HL-60 (cell line): ENCODE data around the gene ASB3.
"Not testable (repeated sequence)": the region's sequence is repeated elsewhere in the genome, so short reads cannot be mapped to it uniquely, and the experiment has no call there.

Experiments used
- DNase-seq, 2 experiments: peaks; one replicate each; pipeline ENCODE4 v3.0.0-alpha.2; 2010 to 2020; ENCODE audit warnings: low read depth in 1 of 2, low spot score in 1 of 2
- H3K27ac ChIP-seq: fragments of 250-450 bp; sonication (Bioruptor Pico); replicated peaks from 2 replicates; pipeline ENCODE4 v1.5.1; 2020; ENCODE audit warnings: mild to moderate bottlenecking, moderate library complexity
- H3K27me3 ChIP-seq: fragments of 250-450 bp; sonication (Bioruptor Pico); 2 replicates; pipeline ENCODE4 v1.5.1; 2021; ENCODE audit warnings: mild to moderate bottlenecking, moderate library complexity; ENCODE audit not compliant: insufficient read depth, poor library complexity, severe bottlenecking
- H3K4me3 ChIP-seq: replicated peaks from 2 replicates; pipeline ENCODE4 v1.5.1; 2011; ENCODE audit warnings: mild to moderate bottlenecking, control low read depth, low read length; ENCODE audit not compliant: insufficient read depth
- GABPA ChIP-seq: IDR thresholded peaks from 2 replicates; pipeline ENCODE4 v1.6.1; 2012; ENCODE audit warnings: low read depth
- POLR2AphosphoS5 ChIP-seq: IDR thresholded peaks from 2 replicates; pipeline ENCODE4 v1.6.1; 2012; ENCODE audit warnings: low read depth
- SPI1 ChIP-seq: IDR thresholded peaks from 2 replicates; pipeline ENCODE4 v1.6.1; 2012; ENCODE audit warnings: low read depth, mild to moderate bottlenecking, borderline replicate concordance
- TF ChIP-seq, protein P1 (sequence below): IDR thresholded peaks from 2 replicates; pipeline ENCODE4 v1.6.1; 2012; ENCODE audit warnings: low read depth; ENCODE audit not compliant: insufficient replicate concordance
- TF ChIP-seq, protein P2 (sequence below): IDR thresholded peaks from one replicate; pipeline ENCODE4 v1.5.1; 2011; ENCODE audit warnings: low read length, control low read depth, inconsistent platforms; ENCODE audit not compliant: insufficient read depth

Gene ASB3

DNA sequence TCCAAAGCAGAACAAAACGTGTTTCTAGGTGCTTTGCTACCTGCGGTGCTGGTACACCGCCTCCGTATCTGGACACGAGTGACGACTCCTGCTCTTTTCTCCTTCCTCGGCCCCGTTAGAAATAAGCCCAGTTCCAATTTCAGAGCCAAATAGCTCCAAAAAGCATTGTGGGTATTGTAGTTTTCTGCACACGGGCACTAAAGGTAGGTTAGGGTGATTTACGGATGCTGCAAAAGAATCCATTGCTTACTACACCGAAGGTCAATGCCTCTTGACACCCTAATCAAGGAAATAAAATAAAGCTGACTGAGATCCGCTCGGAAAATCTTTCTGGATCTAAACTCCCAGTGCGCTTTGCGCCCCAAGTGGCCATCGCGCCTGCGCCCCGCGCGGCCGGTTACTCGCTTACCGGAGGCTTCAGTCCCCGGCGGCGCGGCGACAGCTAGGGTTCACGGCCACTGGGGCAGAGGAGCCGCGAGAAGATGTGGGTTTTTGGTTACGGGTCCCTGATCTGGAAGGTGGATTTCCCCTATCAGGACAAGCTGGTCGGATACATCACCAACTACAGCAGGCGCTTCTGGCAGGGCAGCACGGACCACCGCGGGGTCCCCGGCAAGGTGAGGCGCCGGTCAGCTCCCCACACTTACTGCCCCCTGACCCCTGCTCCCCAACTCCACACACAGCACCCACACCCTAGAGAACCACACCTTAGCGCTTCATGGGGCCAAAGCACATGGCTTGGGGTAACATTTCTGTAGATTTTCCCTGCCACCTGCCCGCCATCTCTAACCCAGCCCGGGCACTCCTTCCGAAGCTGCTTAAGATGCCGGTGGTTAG is 19.1 kb downstream of the ASB3 start, which contains the start of gene CHAC2:
Gene CHAC2, plus strand, starts transcription at position 400 of the 837 bp plus-strand sequence. Its CDS starts 83 bp downstream, at position 483.
- Histone ChIP-seq H3K4me3 (peak within 1 kb of the TSS; percentile 92), H3K27ac (peak within 1 kb of the TSS; percentile 84), H3K27me3 (no peaks in the 10 kb centered on the region)
- DNase-seq, result peak; percentile 63 to 86
- TF ChIP-seq, protein P1, sequence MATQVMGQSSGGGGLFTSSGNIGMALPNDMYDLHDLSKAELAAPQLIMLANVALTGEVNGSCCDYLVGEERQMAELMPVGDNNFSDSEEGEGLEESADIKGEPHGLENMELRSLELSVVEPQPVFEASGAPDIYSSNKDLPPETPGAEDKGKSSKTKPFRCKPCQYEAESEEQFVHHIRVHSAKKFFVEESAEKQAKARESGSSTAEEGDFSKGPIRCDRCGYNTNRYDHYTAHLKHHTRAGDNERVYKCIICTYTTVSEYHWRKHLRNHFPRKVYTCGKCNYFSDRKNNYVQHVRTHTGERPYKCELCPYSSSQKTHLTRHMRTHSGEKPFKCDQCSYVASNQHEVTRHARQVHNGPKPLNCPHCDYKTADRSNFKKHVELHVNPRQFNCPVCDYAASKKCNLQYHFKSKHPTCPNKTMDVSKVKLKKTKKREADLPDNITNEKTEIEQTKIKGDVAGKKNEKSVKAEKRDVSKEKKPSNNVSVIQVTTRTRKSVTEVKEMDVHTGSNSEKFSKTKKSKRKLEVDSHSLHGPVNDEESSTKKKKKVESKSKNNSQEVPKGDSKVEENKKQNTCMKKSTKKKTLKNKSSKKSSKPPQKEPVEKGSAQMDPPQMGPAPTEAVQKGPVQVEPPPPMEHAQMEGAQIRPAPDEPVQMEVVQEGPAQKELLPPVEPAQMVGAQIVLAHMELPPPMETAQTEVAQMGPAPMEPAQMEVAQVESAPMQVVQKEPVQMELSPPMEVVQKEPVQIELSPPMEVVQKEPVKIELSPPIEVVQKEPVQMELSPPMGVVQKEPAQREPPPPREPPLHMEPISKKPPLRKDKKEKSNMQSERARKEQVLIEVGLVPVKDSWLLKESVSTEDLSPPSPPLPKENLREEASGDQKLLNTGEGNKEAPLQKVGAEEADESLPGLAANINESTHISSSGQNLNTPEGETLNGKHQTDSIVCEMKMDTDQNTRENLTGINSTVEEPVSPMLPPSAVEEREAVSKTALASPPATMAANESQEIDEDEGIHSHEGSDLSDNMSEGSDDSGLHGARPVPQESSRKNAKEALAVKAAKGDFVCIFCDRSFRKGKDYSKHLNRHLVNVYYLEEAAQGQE, result no peak
- TF ChIP-seq GABPA (no peak), SPI1 (no peak), POLR2AphosphoS5 (peak; percentile 86)
- TF ChIP-seq, protein P2, sequence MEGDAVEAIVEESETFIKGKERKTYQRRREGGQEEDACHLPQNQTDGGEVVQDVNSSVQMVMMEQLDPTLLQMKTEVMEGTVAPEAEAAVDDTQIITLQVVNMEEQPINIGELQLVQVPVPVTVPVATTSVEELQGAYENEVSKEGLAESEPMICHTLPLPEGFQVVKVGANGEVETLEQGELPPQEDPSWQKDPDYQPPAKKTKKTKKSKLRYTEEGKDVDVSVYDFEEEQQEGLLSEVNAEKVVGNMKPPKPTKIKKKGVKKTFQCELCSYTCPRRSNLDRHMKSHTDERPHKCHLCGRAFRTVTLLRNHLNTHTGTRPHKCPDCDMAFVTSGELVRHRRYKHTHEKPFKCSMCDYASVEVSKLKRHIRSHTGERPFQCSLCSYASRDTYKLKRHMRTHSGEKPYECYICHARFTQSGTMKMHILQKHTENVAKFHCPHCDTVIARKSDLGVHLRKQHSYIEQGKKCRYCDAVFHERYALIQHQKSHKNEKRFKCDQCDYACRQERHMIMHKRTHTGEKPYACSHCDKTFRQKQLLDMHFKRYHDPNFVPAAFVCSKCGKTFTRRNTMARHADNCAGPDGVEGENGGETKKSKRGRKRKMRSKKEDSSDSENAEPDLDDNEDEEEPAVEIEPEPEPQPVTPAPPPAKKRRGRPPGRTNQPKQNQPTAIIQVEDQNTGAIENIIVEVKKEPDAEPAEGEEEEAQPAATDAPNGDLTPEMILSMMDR, result no peak

DNA sequence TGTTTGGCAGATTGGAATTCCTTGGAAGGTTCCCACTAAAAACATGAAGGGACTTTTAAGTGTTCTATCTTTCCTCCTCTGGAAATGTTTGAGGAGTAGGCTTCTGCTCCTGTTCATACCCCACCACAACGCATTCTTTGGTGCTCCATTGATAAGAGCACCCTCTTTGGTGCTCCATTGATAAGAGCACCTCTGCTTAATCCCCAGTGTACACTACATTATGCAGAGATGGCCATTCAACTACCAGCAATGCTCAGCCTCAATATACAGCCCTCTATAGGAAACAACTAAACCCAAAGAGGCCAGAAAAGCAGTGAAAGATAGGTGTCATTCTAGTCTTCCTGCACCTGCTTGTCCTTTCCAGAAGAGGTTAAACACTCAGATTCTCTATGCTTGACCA is 21.0 kb downstream of the ASB3 start:
- TF ChIP-seq GABPA, result no peak
- TF ChIP-seq, protein P2, result no peak
- TF ChIP-seq, protein P1, result no peak
- TF ChIP-seq POLR2AphosphoS5, result no peak
- no peak for TF ChIP-seq SPI1
- H3K27me3 ChIP-seq, result no peaks in the 10 kb centered on the region
- DNase-seq, result no peak
- no peak overlapping the region for H3K27ac ChIP-seq
- H3K4me3 ChIP-seq, result no peak overlapping the region

DNA sequence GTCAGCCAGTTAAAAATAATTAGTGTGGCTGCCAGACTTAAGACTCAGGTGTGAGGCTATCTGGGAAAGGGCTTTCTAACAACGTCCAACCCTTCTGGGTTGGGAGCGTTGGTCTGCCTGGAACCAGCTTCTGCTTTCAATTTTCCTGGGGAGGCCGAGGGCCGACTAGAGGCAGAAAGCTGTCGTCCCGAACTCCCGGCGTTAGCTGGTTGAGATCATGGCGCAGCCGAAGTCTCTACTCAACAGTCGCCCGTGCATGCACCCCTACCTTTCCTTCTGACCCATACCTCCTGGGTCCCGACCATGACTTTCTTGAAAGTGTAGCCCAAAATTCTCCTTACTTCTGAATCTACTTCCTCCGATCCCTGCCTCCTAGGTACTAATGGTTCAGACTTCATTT is 29.5 kb downstream of the ASB3 start:
- DNase-seq, H3K27ac ChIP-seq, H3K27me3 ChIP-seq, H3K4me3 ChIP-seq: not testable (repeated sequence)

DNA sequence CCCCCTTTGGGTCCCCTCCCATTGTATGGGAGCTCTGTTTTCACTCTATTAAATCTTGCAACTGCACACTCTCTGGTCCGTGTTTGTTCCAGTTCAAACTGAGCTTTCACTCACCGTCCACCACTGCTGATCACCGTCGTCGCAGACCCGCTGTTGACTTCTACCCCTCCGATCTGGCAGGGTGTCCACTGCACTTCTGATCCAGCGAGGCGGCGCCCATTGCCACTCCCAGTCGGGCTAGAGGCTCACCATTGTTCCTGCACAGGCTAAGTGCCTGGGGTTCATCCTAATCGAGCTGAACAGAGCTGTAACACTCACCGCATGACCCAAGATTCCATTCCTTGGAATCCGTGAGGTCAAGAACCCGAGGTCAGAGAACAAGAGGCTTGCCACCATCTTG is 30.1 kb downstream of the ASB3 start:
- no peak for TF ChIP-seq GABPA
- TF ChIP-seq, protein P1, result no peak
- TF ChIP-seq, protein P2, result no peak
- no peak for TF ChIP-seq POLR2AphosphoS5
- TF ChIP-seq SPI1, result no peak

More for the DNA sequence above, 30.1 kb downstream of the ASB3 start:
- no peak overlapping the region for H3K27ac ChIP-seq
- no peak for DNase-seq
- no peaks in the 10 kb centered on the region for H3K27me3 ChIP-seq
- H3K4me3 ChIP-seq, result no peak overlapping the region
